IMR-90 (cell line): ENCODE data around the gene SPATA25. TPM values are rescaled to one million over a fixed set of nuclear protein-coding genes. Genes with fewer than 3 reads are reported as not detected.
A peak's percentile ranks its signal among the peaks of the same experiment; 100 is the strongest.

Experiments
- ATAC-seq: fragments of 200-7000 bp; cut with Tn5 transposase; 2 replicates; pipeline ENCODE4 v1.9.1; 2020; ENCODE audit warnings: low read depth, mild to moderate bottlenecking, moderate library complexity
- BruUV-seq: library from RNA; stranded (reverse); fragments of 400-500 nt; replicated peaks from 2 replicates; lab custom pipeline; 2021; lab: Mats Ljungman, UMichigan
- CTCF ChIA-PET: fragments of 300-600 bp; formaldehyde crosslinking; extraction: SDS; loops from one replicate; lab custom pipeline; 2021; ENCODE audit warnings: antibody characterized with exemption; lab: Yijun Ruan, JAX
- POLR2A ChIA-PET: fragments of 300-600 bp; sonication (Branson Sonifier 250); formaldehyde crosslinking; loops from one replicate; lab custom pipeline; 2022; ENCODE audit warnings: antibody characterized with exemption; ENCODE audit not compliant: unreplicated experiment; lab: Charles Lee
- DNase-seq: peaks from one replicate; pipeline ENCODE4 v3.0.0; 2013
- H2AFZ ChIP-seq: replicated peaks from 2 replicates; pipeline ENCODE3; 2013; ENCODE audit warnings: low read length, mild to moderate bottlenecking; ENCODE audit not compliant: poor library complexity
- H2AK5ac ChIP-seq: 2 replicates; pipeline ENCODE4 v1.6.1; 2013; ENCODE audit warnings: low read depth, low read length, inconsistent platforms
- H2AK9ac ChIP-seq: replicated peaks from 2 replicates; pipeline ENCODE3; 2013; ENCODE audit warnings: mild to moderate bottlenecking, low read depth, low read length, moderate library complexity; ENCODE audit not compliant: poor library complexity
- H2BK120ac ChIP-seq: 2 replicates; pipeline ENCODE4 v1.6.1; 2013; ENCODE audit warnings: low read depth, low read length, inconsistent platforms
- H2BK15ac ChIP-seq: 3 replicates; pipeline ENCODE4 v1.6.1; 2013; ENCODE audit warnings: low read depth, low read length, inconsistent platforms
- H2BK20ac ChIP-seq: 2 replicates; pipeline ENCODE4 v1.6.1; 2013; ENCODE audit warnings: low read depth, mild to moderate bottlenecking, inconsistent platforms, low read length, moderate library complexity
- H2BK5ac ChIP-seq: 2 replicates; pipeline ENCODE4 v1.6.1; 2013; ENCODE audit warnings: mild to moderate bottlenecking, low read depth, low read length, inconsistent platforms; ENCODE audit not compliant: poor library complexity, severe bottlenecking
- H3K14ac ChIP-seq: replicated peaks from 2 replicates; pipeline ENCODE4 v1.6.1; 2013; ENCODE audit warnings: low read depth, low read length, inconsistent platforms
- H3K18ac ChIP-seq: 2 replicates; pipeline ENCODE4 v1.6.1; 2013; ENCODE audit warnings: low read depth, low read length, control low read depth
- H3K23ac ChIP-seq: 2 replicates; pipeline ENCODE4 v1.6.1; 2013; ENCODE audit warnings: low read depth, low read length, inconsistent platforms
- H3K27ac ChIP-seq: 2 replicates; pipeline ENCODE4 v1.5.1; 2013; ENCODE audit warnings: mild to moderate bottlenecking, control low read depth, low read length; ENCODE audit not compliant: insufficient read depth
- H3K27me3 ChIP-seq: 2 replicates; pipeline ENCODE4 v1.6.1; 2013; ENCODE audit warnings: low read length; ENCODE audit not compliant: control insufficient read depth, insufficient read depth
- H3K36me3 ChIP-seq: 2 replicates; pipeline ENCODE4 v1.6.1; 2013; ENCODE audit warnings: low read length, mixed read lengths; ENCODE audit not compliant: control insufficient read depth, insufficient read depth
- H3K4ac ChIP-seq: 2 replicates; pipeline ENCODE4 v1.6.1; 2013; ENCODE audit warnings: low read depth, low read length, inconsistent platforms
- H3K4me1 ChIP-seq: 2 replicates; pipeline ENCODE4 v1.6.1; 2013; ENCODE audit warnings: low read length, mixed read lengths; ENCODE audit not compliant: control insufficient read depth, insufficient read depth
- H3K4me2 ChIP-seq: 2 replicates; pipeline ENCODE4 v1.6.1; 2013; ENCODE audit warnings: low read depth, mild to moderate bottlenecking, control low read depth, low read length, moderate library complexity
- H3K4me3 ChIP-seq: 2 replicates; pipeline ENCODE4 v1.5.1; 2013; ENCODE audit warnings: low read depth, mild to moderate bottlenecking, control low read depth, low read length, moderate library complexity; ENCODE audit not compliant: insufficient read depth
- H3K56ac ChIP-seq: 2 replicates; pipeline ENCODE4 v1.6.1; 2013; ENCODE audit warnings: low read length, inconsistent platforms; ENCODE audit not compliant: insufficient read depth; ENCODE audit errors: extremely low read depth
- H3K79me1 ChIP-seq, 2 experiments: 2 replicates each; pipeline ENCODE4 v1.6.1; 2013; ENCODE audit warnings: low read length in 2 of 2, inconsistent platforms in 1 of 2, low read depth in 1 of 2
- H3K9ac ChIP-seq: 2 replicates; pipeline ENCODE4 v1.6.1; 2013; ENCODE audit warnings: low read depth, low read length, control low read depth
- H3K9me1 ChIP-seq: 2 replicates; pipeline ENCODE4 v1.6.1; 2013; ENCODE audit warnings: low read length, inconsistent platforms; ENCODE audit not compliant: insufficient read depth
- H3K9me3 ChIP-seq: 2 replicates; pipeline ENCODE4 v1.6.1; 2013; ENCODE audit warnings: low read length; ENCODE audit not compliant: control insufficient read depth, insufficient read depth
- H4K20me1 ChIP-seq: 2 replicates; pipeline ENCODE4 v1.6.1; 2013; ENCODE audit warnings: low read length, inconsistent platforms; ENCODE audit not compliant: insufficient read depth
- H4K5ac ChIP-seq: 2 replicates; pipeline ENCODE4 v1.6.1; 2013; ENCODE audit warnings: mild to moderate bottlenecking, low read depth, low read length, control low read depth
- H4K8ac ChIP-seq, 2 experiments: 2 replicates each; pipeline ENCODE4 v1.6.1; 2013; ENCODE audit warnings: low read depth in 2 of 2, low read length in 2 of 2, control low read depth in 1 of 2, inconsistent platforms in 1 of 2
- H4K91ac ChIP-seq: 2 replicates; pipeline ENCODE4 v1.6.1; 2013; ENCODE audit warnings: low read depth, low read length, inconsistent platforms; ENCODE audit not compliant: insufficient read depth
- CTCF ChIP-seq: conservative IDR thresholded peaks from 2 replicates; pipeline ENCODE4 v1.5.1; 2012; ENCODE audit warnings: mild to moderate bottlenecking, low read depth, low read length, improper control_type of control experiment
- FOS ChIP-seq: fragments of 150-350 bp; IDR thresholded peaks from 2 replicates; pipeline ENCODE4 v1.6.1; 2016; ENCODE audit warnings: low read depth, low read length
- MXI1 ChIP-seq: IDR thresholded peaks from 2 replicates; pipeline ENCODE4 v1.6.1; 2012; ENCODE audit warnings: low read depth, mild to moderate bottlenecking, low read length, moderate library complexity, borderline replicate concordance
- NFE2L2 ChIP-seq: fragments of 150-350 bp; IDR thresholded peaks from 2 replicates; pipeline ENCODE4 v1.6.1; 2016; ENCODE audit warnings: low read depth, mild to moderate bottlenecking, low read length
- SMC3 ChIP-seq: fragments of 150-350 bp; IDR thresholded peaks from 2 replicates; pipeline ENCODE4 v1.6.1; 2016; ENCODE audit warnings: low read depth, mild to moderate bottlenecking, antibody characterized with exemption, low read length, moderate library complexity
- USF2 ChIP-seq: fragments of 150-350 bp; IDR thresholded peaks from 2 replicates; pipeline ENCODE4 v1.6.1; 2017; ENCODE audit warnings: mild to moderate bottlenecking, antibody characterized with exemption, low read length, low read depth
- WGBS, 2 experiments: methylation state at CpG; one replicate each; pipeline versions ENCODE4 v1.1.5 to v1.1.7; 2013; ENCODE audit warnings: missing lambda C conversion rate in 2 of 2; ENCODE audit not compliant: insufficient read length in 1 of 2; ENCODE audit errors: extremely low coverage in 2 of 2; 5-methylcytosine and 5-hydroxymethylcytosine counted together
- dilution Hi-C: fragments of 300-500 bp; cut with HindIII; formaldehyde crosslinking; loops from one replicate; pipeline ENCODE4 v1.14.3; 2018; ENCODE audit warnings: low sequenced_read_pairs; ENCODE audit not compliant: unreplicated experiment
- in situ Hi-C: fragments of 300-500 bp; cut with MboI; formaldehyde crosslinking; loops from 3 replicates; pipeline ENCODE4 v1.14.3; 2019; ENCODE audit warnings: low sequenced_read_pairs, inconsistent platforms, mixed read lengths
- intact Hi-C: fragments of 100-400 bp; cut with micrococcal nuclease; formaldehyde crosslinking; loops from 2 replicates; pipeline ENCODE4 v1.10.0; 2022
- polyA plus RNA-seq, 3 experiments: library from polyadenylated mRNA; depleted of rRNA; stranded (reverse); fragments of >200 nt; gene quantifications; 2 replicates each; pipeline ENCODE4 v1.2.3, GENCODE V29; 2012; ENCODE audit warnings: low replicate concordance in 1 of 3
- total RNA-seq: library from RNA; depleted of rRNA; stranded (reverse); fragments of >200 nt; gene quantifications from 2 replicates; pipeline ENCODE4 v1.2.3, GENCODE V29; 2012

Gene SPATA25
- total and polyA plus RNA-seq, 2 of the 4 experiments (the other 2 are of a cell fraction), result 0.18 to 0.36 TPM

GRCh38 chr20:45892049-45892825, 4.8 kb upstream of the SPATA25 start:
- no peak for TF ChIP-seq NFE2L2
- TF ChIP-seq FOS, result no peak
- peak; percentile 29; the same call in 1 of the 2 replicates for TF ChIP-seq CTCF
- peak; percentile 41 for TF ChIP-seq SMC3
- no peak for TF ChIP-seq MXI1
- 0 out of 2 replicates have a peak, but pooled peaks have one; percentile 1 for TF ChIP-seq USF2

More at GRCh38 chr20:45892049-45892825, 4.8 kb upstream of the SPATA25 start:
- ChIA-PET CTCF (interaction anchor here (0.7 to 1.6 kb wide), 4 partner anchors 13 to 121 kb away, joined by 3 to 6 read pairs (median 4); no protein-coding TSS in a partner anchor), POLR2A (interaction anchor here (0.9 kb wide), 1 partner anchor 11 kb away, joined by 3 read pairs; the partner anchor contains the start of gene ZSWIM1)
- H3K14ac ChIP-seq, result peak overlapping the region; percentile 58; the same call in 1 of the 2 replicates
- WGBS, 2 experiments, result 80% methylated on average over 2 of the region's 9 CpGs; no CpG with 5 or more reads in 1 of the 2 experiments
- H3K27me3 ChIP-seq, result no peaks in the 10 kb centered on the region
- peak overlapping the region in 1 of 2 experiments; percentile 38; a peak in 2 of 4 replicates for H4K8ac ChIP-seq
- H3K56ac ChIP-seq, result no peak overlapping the region
- H3K9ac ChIP-seq, result peak overlapping the region; percentile 62
- no TSS peak for BruUV-seq
- peak overlapping the region; percentile 74 for H3K4me3 ChIP-seq
- H2AFZ ChIP-seq, result peak overlapping the region; percentile 99
- intact Hi-C loops, result loop anchor here (5.0 kb wide), 1 partner anchor 80 kb away; the partner anchor contains the start of gene ZNF335
- H3K4me2 ChIP-seq, result peak overlapping the region; percentile 83
- no peak overlapping the region for H2BK20ac ChIP-seq
- no peak overlapping the region; the same call in 1 of the 2 replicates for H2AK5ac ChIP-seq
- no peak overlapping the region for H2BK120ac ChIP-seq
- no peak overlapping the region for H2BK5ac ChIP-seq
- H4K5ac ChIP-seq, result no peak overlapping the region
- peaks cover 3% of the 10 kb centered on the region; the same call in 1 of the 2 replicates for H3K4me1 ChIP-seq
- peak; percentile 24; the same call in 1 of the 2 replicates for ATAC-seq
- dilution Hi-C loops, result no loop called here
- H3K18ac ChIP-seq, result no peak overlapping the region
- H2AK9ac ChIP-seq, result peak overlapping the region; percentile 88
- 0 out of 2 replicates have a peak, but pooled peaks cover 8% of the 10 kb centered on the region for H4K20me1 ChIP-seq
- in situ Hi-C loops, result no loop called here
- no peak overlapping the region for H2BK15ac ChIP-seq
- 0 out of 2 replicates have a peak, but pooled peaks cover 2% of the 10 kb centered on the region for H3K9me1 ChIP-seq
- peaks cover 36% of the 10 kb centered on the region for H3K36me3 ChIP-seq
- H3K23ac ChIP-seq, result no peak overlapping the region
- peak; percentile 41 for DNase-seq
- no peaks in the 10 kb centered on the region for H3K9me3 ChIP-seq
- H3K27ac ChIP-seq, result peak overlapping the region; percentile 63
- peak overlapping the region; percentile 65; the same call in 1 of the 2 replicates for H3K4ac ChIP-seq
- 0 out of 2 replicates have a peak overlapping the region, but pooled peaks have one; percentile 1 for H4K91ac ChIP-seq
- H3K79me1 ChIP-seq, result peaks cover 14 to 60% of the 10 kb centered on the region in 2 experiments
